SK-N-SH (cell line): ENCODE data around the gene IRF9. TPM values are rescaled to one million over a fixed set of nuclear protein-coding genes. Genes with fewer than 3 reads are reported as not detected.

ENCODE experiments used
- CTCF ChIA-PET: fragments of 300-600, 350-600 bp; formaldehyde crosslinking; extraction: SDS; loops from one replicate; lab custom pipeline; 2021; lab: Yijun Ruan, JAX
- POLR2A ChIA-PET: fragments of 350-600 bp; sonication (Branson Sonifier 250); formaldehyde crosslinking; extraction: SDS; loops from one replicate; lab custom pipeline; 2020; ENCODE audit warnings: antibody characterized with exemption, inconsistent platforms; lab: Yijun Ruan, JAX
- DNase-seq: peaks from one replicate; pipeline ENCODE4 v3.0.0; 2012
- H2AFZ ChIP-seq: fragments of 200-600 bp; sonication (generic); 2 replicates; pipeline ENCODE4 v1.8.1; 2016; ENCODE audit warnings: antibody characterized with exemption, mild to moderate bottlenecking, low read depth
- H3F3A ChIP-seq: fragments of 200-600 bp; sonication (generic); replicated peaks from 2 replicates; pipeline ENCODE3; 2016; ENCODE audit warnings: antibody characterized with exemption, mild to moderate bottlenecking; ENCODE audit not compliant: insufficient read depth
- H3K27ac ChIP-seq, 2 experiments: fragments of 200-500 bp in 1 of 2; fragments of 200-600 bp in 1 of 2; sonication (Bioruptor generic) in 1 of 2; sonication (generic), shearing (Covaris generic) in 1 of 2; 2 replicates each; pipeline versions ENCODE4 v1.5.1 to v1.6.1; 2014 to 2016; ENCODE audit warnings: low read depth in 2 of 2, inconsistent platforms in 1 of 2, low read length in 1 of 2, mild to moderate bottlenecking in 1 of 2, mixed read lengths in 1 of 2
- H3K27me3 ChIP-seq: fragments of 200-600 bp; sonication (generic), shearing (Covaris generic); 2 replicates; pipeline ENCODE4 v1.6.1; 2016; ENCODE audit warnings: mixed run types; ENCODE audit not compliant: insufficient read depth
- H3K36me3 ChIP-seq, 2 experiments: fragments of 200-500 bp in 1 of 2; fragments of 200-600 bp in 1 of 2; sonication (Bioruptor generic) in 1 of 2; sonication (generic) in 1 of 2; replicated peaks in 1 of 2; 2 replicates each; pipeline versions ENCODE3 to v1.5.1; 2014 to 2016; ENCODE audit warnings: low read length in 1 of 2, mild to moderate bottlenecking in 1 of 2; ENCODE audit not compliant: insufficient read depth in 2 of 2, control insufficient read depth in 1 of 2
- H3K4me1 ChIP-seq, 2 experiments: fragments of 200-500 bp in 1 of 2; fragments of 200-600 bp in 1 of 2; sonication (Bioruptor generic) in 1 of 2; sonication (generic), shearing (Covaris generic) in 1 of 2; 2 replicates each; pipeline versions ENCODE4 v1.5.1 to v1.6.1; 2014 to 2016; ENCODE audit warnings: low read depth in 1 of 2, low read length in 1 of 2, mixed run types in 1 of 2; ENCODE audit not compliant: insufficient read depth in 2 of 2, control insufficient read depth in 1 of 2
- H3K4me2 ChIP-seq: fragments of 200-600 bp; sonication (generic), shearing (Covaris generic); 2 replicates; pipeline ENCODE4 v1.6.1; 2017; ENCODE audit warnings: mixed run types
- H3K4me3 ChIP-seq, 2 experiments: fragments of 200-500 bp in 1 of 2; fragments of 200-600 bp in 1 of 2; sonication (Bioruptor generic) in 1 of 2; sonication (generic), shearing (Covaris generic) in 1 of 2; 2 replicates each; pipeline versions ENCODE4 v1.5.1 to v1.8.1; 2014 to 2016; ENCODE audit warnings: low read depth in 2 of 2, inconsistent platforms in 1 of 2, low read length in 1 of 2, mild to moderate bottlenecking in 1 of 2, mixed read lengths in 1 of 2, moderate library complexity in 1 of 2
- H3K79me2 ChIP-seq: fragments of 200-600 bp; sonication (generic); 2 replicates; pipeline ENCODE4 v1.8.1; 2017; ENCODE audit warnings: mild to moderate bottlenecking; ENCODE audit not compliant: insufficient read depth
- H3K9ac ChIP-seq: fragments of 200-600 bp; sonication (generic); 2 replicates; pipeline ENCODE4 v1.6.1; 2017; ENCODE audit warnings: mixed run types
- H3K9me2 ChIP-seq: fragments of 200-600 bp; sonication (generic); 2 replicates; pipeline ENCODE4 v1.6.1; 2017; ENCODE audit warnings: mixed run types
- H3K9me3 ChIP-seq: fragments of 200-600 bp; sonication (generic); 2 replicates; pipeline ENCODE4 v1.6.1; 2017; ENCODE audit warnings: mixed run types, mild to moderate bottlenecking, moderate library complexity
- H4K20me1 ChIP-seq: fragments of 200-600 bp; sonication (generic); 2 replicates; pipeline ENCODE4 v1.6.1; 2017; ENCODE audit warnings: mild to moderate bottlenecking, mixed run types; ENCODE audit not compliant: insufficient read depth
- CHD2 ChIP-seq: fragments of 150-350 bp; IDR thresholded peaks from 2 replicates; pipeline ENCODE4 v1.6.1; 2018; ENCODE audit warnings: low read length; ENCODE audit not compliant: partially characterized antibody
- ELF1 ChIP-seq: IDR thresholded peaks from 2 replicates; pipeline ENCODE4 v1.4.0; 2012
- EP300 ChIP-seq, 2 experiments: IDR thresholded peaks; 2 replicates each; pipeline versions ENCODE4 v1.4.0 to v1.6.1; 2012; ENCODE audit warnings: borderline replicate concordance in 1 of 2, low read depth in 1 of 2, low read length in 1 of 2
- FOXM1 ChIP-seq: IDR thresholded peaks from 2 replicates; pipeline ENCODE4 v1.4.0; 2012; ENCODE audit warnings: low read depth, mild to moderate bottlenecking
- MEF2A ChIP-seq: IDR thresholded peaks from 2 replicates; pipeline ENCODE4 v1.4.0; 2012; ENCODE audit warnings: low read depth, borderline replicate concordance
- POLR2AphosphoS5 ChIP-seq: IDR thresholded peaks from 2 replicates; pipeline ENCODE4 v1.6.1; 2012; ENCODE audit warnings: low read depth, low read length
- RFX5 ChIP-seq: IDR thresholded peaks from 2 replicates; pipeline ENCODE4 v1.6.1; 2012; ENCODE audit warnings: mild to moderate bottlenecking, improper control_type of control experiment, low read length
- RXRA ChIP-seq: IDR thresholded peaks from 2 replicates; pipeline ENCODE4 v1.4.0; 2012; ENCODE audit warnings: low read depth, mild to moderate bottlenecking, borderline replicate concordance
- SMC3 ChIP-seq: IDR thresholded peaks from 2 replicates; pipeline ENCODE4 v1.6.1; 2012; ENCODE audit warnings: low read depth, low read length, improper control_type of control experiment
- TEAD4 ChIP-seq: IDR thresholded peaks from 2 replicates; pipeline ENCODE4 v1.4.0; 2012; ENCODE audit warnings: mild to moderate bottlenecking, borderline replicate concordance; ENCODE audit not compliant: insufficient read depth
- YY1 ChIP-seq: IDR thresholded peaks from 2 replicates; pipeline ENCODE4 v1.4.0; 2012; ENCODE audit warnings: low read depth, mild to moderate bottlenecking
- WGBS: methylation state at CpG from one replicate; pipeline ENCODE4 v1.1.6; 2017; ENCODE audit warnings: low lambda C conversion rate; 5-methylcytosine and 5-hydroxymethylcytosine counted together
- polyA plus RNA-seq, 3 experiments: library from polyadenylated mRNA; depleted of rRNA; stranded (reverse); fragments of >200 nt; gene quantifications; 2 replicates each; pipeline ENCODE4 v1.2.3, GENCODE V29; 2012
- TF ChIP-seq, protein P1 (sequence below): fragments of 200-600 bp; sonication (generic); IDR thresholded peaks from 2 replicates; pipeline ENCODE4 v1.6.1; 2017; ENCODE audit warnings: antibody characterized with exemption, mild to moderate bottlenecking, moderate library complexity
- TF ChIP-seq, protein P2 (sequence below): IDR thresholded peaks from 2 replicates; pipeline ENCODE4 v1.4.0; 2012; ENCODE audit warnings: low read depth
- TF ChIP-seq, protein P3 (sequence below): fragments of 150-350 bp; IDR thresholded peaks from 2 replicates; pipeline ENCODE4 v1.6.1; 2017; ENCODE audit warnings: antibody characterized with exemption, low read length, low read depth, borderline replicate concordance
- TF ChIP-seq, protein P4 (sequence below): fragments of 150-350 bp; IDR thresholded peaks from 2 replicates; pipeline ENCODE4 v1.6.1; 2016; ENCODE audit warnings: mild to moderate bottlenecking, low read depth, low read length
- TF ChIP-seq, protein P5 (sequence below): IDR thresholded peaks from 2 replicates; pipeline ENCODE4 v1.4.0; 2012; ENCODE audit warnings: low read depth, borderline replicate concordance

Gene IRF9
- polyA plus RNA-seq, 1 of the 3 experiments (the other 2 are of a cell fraction), result 37.6 TPM

DNA sequence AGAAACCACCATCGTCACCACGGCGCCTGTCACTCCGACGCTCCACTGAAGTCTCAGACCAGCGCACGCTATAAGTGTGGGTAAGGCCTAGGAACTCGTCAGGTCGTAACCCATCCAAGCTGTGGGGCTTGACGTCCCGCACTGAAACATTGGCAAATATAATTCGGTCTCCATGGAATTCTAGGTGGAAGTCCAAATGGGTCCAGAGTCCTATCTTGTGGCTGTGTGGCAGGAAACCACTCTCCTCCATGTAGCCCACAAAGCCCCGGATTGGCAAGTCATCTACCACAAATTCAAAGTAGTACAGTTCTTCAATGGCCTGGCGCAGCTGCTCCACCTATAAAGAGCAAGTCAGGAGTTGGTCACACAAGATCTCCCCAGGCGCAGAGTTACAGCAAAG, 31.9 kb downstream of the IRF9 start (continued):
- TF ChIP-seq, protein P1, sequence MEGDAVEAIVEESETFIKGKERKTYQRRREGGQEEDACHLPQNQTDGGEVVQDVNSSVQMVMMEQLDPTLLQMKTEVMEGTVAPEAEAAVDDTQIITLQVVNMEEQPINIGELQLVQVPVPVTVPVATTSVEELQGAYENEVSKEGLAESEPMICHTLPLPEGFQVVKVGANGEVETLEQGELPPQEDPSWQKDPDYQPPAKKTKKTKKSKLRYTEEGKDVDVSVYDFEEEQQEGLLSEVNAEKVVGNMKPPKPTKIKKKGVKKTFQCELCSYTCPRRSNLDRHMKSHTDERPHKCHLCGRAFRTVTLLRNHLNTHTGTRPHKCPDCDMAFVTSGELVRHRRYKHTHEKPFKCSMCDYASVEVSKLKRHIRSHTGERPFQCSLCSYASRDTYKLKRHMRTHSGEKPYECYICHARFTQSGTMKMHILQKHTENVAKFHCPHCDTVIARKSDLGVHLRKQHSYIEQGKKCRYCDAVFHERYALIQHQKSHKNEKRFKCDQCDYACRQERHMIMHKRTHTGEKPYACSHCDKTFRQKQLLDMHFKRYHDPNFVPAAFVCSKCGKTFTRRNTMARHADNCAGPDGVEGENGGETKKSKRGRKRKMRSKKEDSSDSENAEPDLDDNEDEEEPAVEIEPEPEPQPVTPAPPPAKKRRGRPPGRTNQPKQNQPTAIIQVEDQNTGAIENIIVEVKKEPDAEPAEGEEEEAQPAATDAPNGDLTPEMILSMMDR, result no peak
- TF ChIP-seq, protein P2, sequence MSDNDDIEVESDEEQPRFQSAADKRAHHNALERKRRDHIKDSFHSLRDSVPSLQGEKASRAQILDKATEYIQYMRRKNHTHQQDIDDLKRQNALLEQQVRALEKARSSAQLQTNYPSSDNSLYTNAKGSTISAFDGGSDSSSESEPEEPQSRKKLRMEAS, result no peak
- no peak for TF ChIP-seq FOXM1

DNA sequence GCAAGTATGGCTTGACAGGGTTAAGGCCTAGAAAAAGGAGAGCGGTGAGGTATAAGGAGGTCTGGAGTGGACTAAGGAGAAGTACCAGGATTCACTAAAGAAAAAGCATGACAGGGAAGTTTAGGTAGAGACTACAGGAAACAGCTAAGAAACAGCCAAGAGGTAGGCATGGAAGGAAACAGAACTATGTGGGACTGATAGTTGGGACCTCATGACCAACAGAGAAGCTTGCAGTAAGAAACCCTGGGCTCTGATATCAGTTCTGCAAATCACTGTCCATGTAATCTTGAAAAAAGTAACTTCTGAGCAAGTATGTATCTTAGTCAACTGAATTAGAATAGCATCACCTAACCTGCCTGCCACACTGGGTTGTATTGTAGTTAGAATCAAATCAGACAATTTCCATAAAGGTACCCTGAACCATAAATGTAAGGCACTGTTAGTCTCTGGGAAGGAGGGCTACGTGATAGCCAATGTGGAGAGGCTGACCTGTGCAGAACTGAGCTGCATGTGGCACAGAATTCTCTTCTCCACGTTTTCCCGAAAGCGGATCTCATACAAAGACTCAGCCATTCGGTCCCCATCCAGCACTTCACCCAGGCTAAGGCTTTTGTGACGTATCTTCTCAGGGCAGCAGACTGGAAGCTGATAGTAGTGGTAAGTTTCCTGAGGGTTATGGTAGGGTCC, 33.3 kb downstream of the IRF9 start:
- H3K27ac ChIP-seq, result peak overlapping the region; percentile 88 to 89; a peak in 3 of 4 replicates
- no peak for TF ChIP-seq ELF1
- no peak for TF ChIP-seq TEAD4
- no peak for TF ChIP-seq RXRA
- TF ChIP-seq, protein P3, sequence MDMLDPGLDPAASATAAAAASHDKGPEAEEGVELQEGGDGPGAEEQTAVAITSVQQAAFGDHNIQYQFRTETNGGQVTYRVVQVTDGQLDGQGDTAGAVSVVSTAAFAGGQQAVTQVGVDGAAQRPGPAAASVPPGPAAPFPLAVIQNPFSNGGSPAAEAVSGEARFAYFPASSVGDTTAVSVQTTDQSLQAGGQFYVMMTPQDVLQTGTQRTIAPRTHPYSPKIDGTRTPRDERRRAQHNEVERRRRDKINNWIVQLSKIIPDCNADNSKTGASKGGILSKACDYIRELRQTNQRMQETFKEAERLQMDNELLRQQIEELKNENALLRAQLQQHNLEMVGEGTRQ, result no peak
- no peak for TF ChIP-seq EP300 (IDR thresholded peaks at IDR 0.05; ENCODE audit: borderline replicate concordance in 1 of 2, low read depth in 1 of 2, low read length in 1 of 2)
- no peak for TF ChIP-seq SMC3
- TF ChIP-seq, protein P4, sequence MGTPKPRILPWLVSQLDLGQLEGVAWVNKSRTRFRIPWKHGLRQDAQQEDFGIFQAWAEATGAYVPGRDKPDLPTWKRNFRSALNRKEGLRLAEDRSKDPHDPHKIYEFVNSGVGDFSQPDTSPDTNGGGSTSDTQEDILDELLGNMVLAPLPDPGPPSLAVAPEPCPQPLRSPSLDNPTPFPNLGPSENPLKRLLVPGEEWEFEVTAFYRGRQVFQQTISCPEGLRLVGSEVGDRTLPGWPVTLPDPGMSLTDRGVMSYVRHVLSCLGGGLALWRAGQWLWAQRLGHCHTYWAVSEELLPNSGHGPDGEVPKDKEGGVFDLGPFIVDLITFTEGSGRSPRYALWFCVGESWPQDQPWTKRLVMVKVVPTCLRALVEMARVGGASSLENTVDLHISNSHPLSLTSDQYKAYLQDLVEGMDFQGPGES, result no peak
- TF ChIP-seq POLR2AphosphoS5, result no peak
- no peak for TF ChIP-seq MEF2A
- no peak for TF ChIP-seq CHD2
- TF ChIP-seq, protein P1, result no peak
- TF ChIP-seq, protein P5, sequence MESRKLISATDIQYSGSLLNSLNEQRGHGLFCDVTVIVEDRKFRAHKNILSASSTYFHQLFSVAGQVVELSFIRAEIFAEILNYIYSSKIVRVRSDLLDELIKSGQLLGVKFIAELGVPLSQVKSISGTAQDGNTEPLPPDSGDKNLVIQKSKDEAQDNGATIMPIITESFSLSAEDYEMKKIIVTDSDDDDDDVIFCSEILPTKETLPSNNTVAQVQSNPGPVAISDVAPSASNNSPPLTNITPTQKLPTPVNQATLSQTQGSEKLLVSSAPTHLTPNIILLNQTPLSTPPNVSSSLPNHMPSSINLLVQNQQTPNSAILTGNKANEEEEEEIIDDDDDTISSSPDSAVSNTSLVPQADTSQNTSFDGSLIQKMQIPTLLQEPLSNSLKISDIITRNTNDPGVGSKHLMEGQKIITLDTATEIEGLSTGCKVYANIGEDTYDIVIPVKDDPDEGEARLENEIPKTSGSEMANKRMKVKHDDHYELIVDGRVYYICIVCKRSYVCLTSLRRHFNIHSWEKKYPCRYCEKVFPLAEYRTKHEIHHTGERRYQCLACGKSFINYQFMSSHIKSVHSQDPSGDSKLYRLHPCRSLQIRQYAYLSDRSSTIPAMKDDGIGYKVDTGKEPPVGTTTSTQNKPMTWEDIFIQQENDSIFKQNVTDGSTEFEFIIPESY, result no peak
- no peak for TF ChIP-seq RFX5
- TF ChIP-seq YY1, result no peak
- POLR2A ChIA-PET, result interaction anchor here (0.6 to 2.4 kb wide), 3 partner anchors 22 to 48 kb away, joined by 3 to 9 read pairs (median 8); partner anchors contain the start of genes MDP1 and TINF2

More for the DNA sequence above, 33.3 kb downstream of the IRF9 start:
- H3K4me2 ChIP-seq, result peak overlapping the region; percentile 97
- H3F3A ChIP-seq, result peaks cover 8% of the 10 kb centered on the region
- H3K9me2 ChIP-seq, result no peaks in the 10 kb centered on the region
- H3K79me2 ChIP-seq, result peaks cover 74% of the 10 kb centered on the region
- peaks cover 11 to 15% of the 10 kb centered on the region in 2 experiments; a peak in 3 of 4 replicates for H3K4me1 ChIP-seq
- WGBS, result 90% methylated on average over 7 of the region's 7 CpGs
- no peaks in the 10 kb centered on the region for H4K20me1 ChIP-seq
- peaks cover 24 to 26% of the 10 kb centered on the region in 2 experiments for H3K36me3 ChIP-seq
- DNase-seq, result no peak
- H3K27me3 ChIP-seq, result no peaks in the 10 kb centered on the region
- H3K9me3 ChIP-seq, result no peaks in the 10 kb centered on the region
- H2AFZ ChIP-seq, result peak overlapping the region; percentile 87; the same call in 1 of the 2 replicates
- peak overlapping the region; percentile 97 for H3K9ac ChIP-seq
- CTCF ChIA-PET, result interaction anchor here (1.0 to 1.6 kb wide), 5 partner anchors 19 to 86 kb away, joined by 3 to 7 read pairs (median 4); partner anchors contain the start of genes CHMP4A, IRF9 and TINF2
- peak overlapping the region; percentile 84 to 85 for H3K4me3 ChIP-seq
